Upper lobe of left lung (tissue), 4 donors: ENCODE measurements around the gene KMT2B.

ENCODE experiments used
- POLR2A ChIP-seq, 4 donors: fragments of 450-650 bp; IDR thresholded peaks; one replicate each; pipeline ENCODE4 v1.5.1; 2016 to 2017; ENCODE audit warnings: antibody characterized with exemption in 4 of 4, mild to moderate bottlenecking in 2 of 4
- TF ChIP-seq, protein P1 (sequence below), 6 experiments: fragments of 450-650 bp in 4 of 6; fragments of 200-600 bp in 2 of 6; sonication (generic) in 2 of 6; IDR thresholded peaks; one replicate each; pipeline ENCODE4 v1.5.1; 2016 to 2019; ENCODE audit warnings: antibody characterized with exemption in 6 of 6

DNA sequence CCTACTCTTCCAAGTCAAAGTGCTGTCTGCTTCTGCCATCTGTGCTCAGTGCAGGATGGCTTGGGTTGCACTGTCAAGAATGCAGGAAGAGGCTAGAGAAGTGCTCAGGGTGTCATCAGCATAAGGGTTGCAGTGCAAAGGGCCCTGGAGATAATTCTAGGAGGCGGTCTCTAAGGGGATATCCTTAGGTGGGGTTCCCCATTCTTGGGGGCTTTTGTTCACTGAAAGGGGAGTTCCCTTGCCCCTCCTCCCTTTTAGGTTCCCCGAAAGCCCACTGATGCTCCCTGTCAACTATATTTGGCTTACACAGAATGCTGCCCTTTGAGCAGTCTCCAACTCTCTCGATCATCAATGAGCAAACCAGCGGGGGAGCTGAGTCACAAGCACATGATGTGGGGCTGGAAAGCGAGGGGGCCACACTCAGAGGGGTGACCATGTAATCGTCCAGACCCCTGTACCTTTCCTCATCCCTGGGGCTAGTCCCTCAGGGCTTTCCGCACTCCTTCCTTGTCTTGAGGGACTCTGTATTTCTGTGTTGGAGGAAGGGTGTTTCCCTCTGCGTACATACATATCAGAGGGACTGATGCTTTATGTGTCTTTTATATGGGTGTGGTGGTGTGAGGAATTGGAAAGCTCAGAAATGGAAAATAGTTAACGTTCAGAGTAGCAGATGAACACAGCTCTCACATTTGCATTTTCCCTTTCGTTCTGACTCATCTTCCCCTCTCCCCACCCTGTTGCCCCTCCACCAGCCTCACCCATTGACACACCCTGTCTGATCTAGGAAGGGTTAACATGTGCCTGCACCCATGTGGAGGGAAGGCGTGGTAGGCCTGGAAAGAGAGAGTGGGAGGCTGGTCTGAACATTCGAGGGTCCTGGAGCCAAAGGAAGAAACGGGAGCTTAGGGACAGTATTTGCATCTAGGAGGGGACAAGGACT lies 6.7 kb upstream of the KMT2B start:
- TF ChIP-seq, protein P1, sequence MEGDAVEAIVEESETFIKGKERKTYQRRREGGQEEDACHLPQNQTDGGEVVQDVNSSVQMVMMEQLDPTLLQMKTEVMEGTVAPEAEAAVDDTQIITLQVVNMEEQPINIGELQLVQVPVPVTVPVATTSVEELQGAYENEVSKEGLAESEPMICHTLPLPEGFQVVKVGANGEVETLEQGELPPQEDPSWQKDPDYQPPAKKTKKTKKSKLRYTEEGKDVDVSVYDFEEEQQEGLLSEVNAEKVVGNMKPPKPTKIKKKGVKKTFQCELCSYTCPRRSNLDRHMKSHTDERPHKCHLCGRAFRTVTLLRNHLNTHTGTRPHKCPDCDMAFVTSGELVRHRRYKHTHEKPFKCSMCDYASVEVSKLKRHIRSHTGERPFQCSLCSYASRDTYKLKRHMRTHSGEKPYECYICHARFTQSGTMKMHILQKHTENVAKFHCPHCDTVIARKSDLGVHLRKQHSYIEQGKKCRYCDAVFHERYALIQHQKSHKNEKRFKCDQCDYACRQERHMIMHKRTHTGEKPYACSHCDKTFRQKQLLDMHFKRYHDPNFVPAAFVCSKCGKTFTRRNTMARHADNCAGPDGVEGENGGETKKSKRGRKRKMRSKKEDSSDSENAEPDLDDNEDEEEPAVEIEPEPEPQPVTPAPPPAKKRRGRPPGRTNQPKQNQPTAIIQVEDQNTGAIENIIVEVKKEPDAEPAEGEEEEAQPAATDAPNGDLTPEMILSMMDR (IDR thresholded peaks at IDR 0.05), result no peak
- TF ChIP-seq POLR2A (IDR thresholded peaks at IDR 0.05), result no peak
